CMK (cell line): ENCODE results near the gene MAN2C1.
A peak's percentile ranks its signal among the peaks of the same experiment; 100 is the strongest.
"Not testable (repeated sequence)": the region's sequence is repeated elsewhere in the genome, so short reads cannot be mapped to it uniquely, and the experiment has no call there.

Experiments
- DNase-seq: peaks from one replicate; pipeline ENCODE4 v3.0.0-alpha.2; 2010; ENCODE audit warnings: low read depth

Gene MAN2C1

GRCh38 chr15:75342221-75342620 lies 26.2 kb downstream of the MAN2C1 start:
- no peak for DNase-seq

- no peak for DNase-seq
Observed at GRCh38 chr15:75339531-75340240, 28.7 kb downstream of the MAN2C1 start.

DNA sequence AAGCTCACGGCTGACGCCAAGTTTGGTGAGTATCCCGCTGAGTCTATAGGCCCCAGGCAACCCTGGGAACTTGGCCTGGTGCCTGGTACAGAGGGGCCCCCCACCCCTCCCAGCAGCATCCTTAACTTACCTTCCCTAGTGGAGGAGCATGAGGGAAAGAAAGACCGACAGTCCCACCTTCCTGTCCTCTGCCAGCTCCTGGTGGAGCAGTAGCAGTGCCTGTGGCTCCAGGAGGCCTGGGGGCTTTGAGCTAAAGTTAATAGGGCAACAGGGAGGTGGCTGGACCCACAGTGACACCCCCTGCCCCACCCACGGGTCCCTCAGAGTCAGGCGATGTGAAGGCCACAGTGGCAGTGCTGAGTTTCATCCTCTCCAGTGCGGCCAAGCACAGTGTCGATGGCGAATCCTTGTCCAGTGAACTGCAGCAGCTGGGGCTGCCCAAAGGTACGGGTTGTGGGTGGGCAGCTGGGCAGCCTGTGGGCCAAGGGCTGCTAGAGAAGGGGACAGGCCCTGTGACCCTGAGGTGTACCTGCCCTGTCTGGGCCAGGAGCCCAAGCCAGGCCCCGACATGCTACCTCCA lies 29.7 kb downstream of the MAN2C1 start:
- no peak for DNase-seq

DNA sequence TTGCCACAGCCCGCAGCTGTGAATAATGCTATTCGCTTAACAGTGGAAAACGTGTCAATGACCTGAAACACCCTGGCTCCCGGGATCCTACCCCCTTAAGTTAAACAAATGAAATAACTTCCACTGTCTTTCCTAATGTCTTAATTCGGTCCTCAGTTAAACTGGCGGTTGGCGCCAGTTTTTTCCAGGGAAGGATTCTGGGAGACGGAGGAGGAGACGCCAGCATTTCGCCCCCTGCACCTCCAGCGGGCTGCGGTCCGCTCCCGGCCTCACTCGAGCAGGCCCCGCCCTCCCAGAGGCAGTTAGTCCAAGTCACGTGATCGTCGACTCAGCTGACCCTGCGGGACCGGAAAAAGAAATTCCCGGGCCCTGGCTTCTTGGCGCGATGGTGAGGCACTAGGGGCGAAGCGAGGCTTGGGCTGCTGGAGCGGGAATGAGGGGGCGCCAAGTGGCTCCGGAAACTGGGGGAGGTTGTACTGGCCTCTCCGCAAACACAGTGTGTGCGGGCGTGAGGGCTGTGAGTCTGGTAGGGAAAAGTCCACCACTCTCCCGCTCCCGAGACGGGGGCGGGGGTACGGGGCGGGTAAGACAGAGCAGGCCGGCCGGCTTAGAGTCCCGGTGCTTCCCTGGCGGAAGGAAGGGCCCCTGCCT lies 32.6 kb downstream of the MAN2C1 start, which contains the start of gene COMMD4:
TSS of gene COMMD4 (plus strand) at position 359 of the 651 bp plus-strand sequence. CDS start at position 386, 27 bp downstream.
- DNase-seq, result peak; percentile 89

- DNase-seq, result no peak
Observed at GRCh38 chr15:75335313-75335704, 33.1 kb downstream of the MAN2C1 start.

DNA sequence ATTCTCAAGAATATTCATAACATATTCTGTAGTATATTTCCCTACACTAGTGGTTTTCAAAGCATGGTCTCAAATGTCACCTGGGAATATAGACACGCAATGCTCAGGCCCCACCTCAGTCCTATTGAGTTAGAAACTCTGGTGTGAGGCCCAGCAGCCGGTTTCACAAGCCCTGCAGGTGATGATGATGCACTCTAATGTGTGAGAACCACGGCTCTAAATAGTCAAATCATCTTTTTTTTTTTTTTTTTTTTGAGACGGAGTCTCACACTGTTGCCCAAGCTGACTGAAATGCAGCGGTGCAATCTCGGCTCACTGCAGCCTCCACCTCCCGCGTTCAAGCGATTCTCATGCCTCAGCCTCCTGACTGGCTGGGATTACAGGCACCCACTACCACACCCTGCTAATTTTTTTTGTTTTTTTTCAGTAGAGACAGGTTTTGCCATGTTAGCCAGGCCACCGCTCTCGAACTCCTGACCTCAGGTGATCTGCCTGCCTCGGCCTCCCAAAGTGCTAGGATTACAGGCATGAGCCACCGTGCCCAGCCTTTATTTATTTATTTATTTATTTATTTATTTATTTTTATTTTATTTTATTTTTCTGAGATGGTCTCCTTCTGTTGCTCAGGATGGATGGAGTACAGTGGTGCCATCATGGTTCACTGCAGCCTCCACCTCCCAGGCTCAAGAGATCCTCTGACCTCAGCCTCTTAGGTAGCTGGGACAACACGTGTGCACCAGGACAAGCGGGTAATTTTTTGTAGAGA lies 34.6 kb downstream of the MAN2C1 start:
- DNase-seq, result not testable (repeated sequence)

DNA sequence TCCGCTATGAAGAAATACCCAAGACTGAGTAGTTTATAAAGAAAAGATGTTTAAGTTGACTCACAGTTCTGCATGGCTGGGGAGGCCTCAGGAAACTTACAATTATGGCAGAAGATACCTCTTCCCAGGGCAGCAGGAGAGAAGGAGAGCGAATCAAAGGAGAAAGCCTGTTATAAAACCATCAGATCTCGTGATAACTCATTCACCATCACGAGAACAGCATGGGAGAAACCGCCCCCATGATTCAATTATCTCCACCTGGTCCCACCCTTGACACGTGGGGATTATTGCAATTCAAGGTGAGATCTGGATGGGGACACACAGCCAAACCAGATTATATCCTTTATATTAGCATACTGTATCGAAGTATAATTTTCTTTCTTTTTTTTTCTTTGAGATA lies 36.3 kb downstream of the MAN2C1 start:
- DNase-seq, result not testable (repeated sequence)

DNA sequence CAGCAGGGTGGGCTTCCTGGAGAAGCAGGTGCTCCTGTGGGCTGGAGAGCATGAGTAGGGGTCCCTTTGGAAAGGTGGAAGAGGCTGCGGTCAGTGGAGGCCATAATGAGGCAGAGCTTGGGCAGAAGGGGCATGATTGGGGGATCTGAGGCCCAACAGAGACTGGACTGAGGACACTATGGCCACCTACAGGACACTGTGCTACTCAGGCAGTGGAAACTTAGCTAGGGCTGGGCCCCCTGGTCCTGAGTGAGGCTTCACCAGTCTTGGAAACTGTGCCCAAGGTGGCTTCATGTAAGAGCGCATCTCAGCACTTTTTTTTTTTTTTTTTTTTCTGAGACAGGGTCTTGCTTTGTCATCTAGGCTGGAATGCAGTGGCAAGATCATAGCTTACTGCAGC lies 38.8 kb downstream of the MAN2C1 start:
- no peak for DNase-seq

GRCh38 chr15:75328493-75329314 lies 39.7 kb downstream of the MAN2C1 start:
- no peak for DNase-seq

GRCh38 chr15:75327491-75327890 lies 40.9 kb downstream of the MAN2C1 start:
- no peak for DNase-seq

- no peak for DNase-seq
Observed at GRCh38 chr15:75327005-75327404, 41.4 kb downstream of the MAN2C1 start.

DNA sequence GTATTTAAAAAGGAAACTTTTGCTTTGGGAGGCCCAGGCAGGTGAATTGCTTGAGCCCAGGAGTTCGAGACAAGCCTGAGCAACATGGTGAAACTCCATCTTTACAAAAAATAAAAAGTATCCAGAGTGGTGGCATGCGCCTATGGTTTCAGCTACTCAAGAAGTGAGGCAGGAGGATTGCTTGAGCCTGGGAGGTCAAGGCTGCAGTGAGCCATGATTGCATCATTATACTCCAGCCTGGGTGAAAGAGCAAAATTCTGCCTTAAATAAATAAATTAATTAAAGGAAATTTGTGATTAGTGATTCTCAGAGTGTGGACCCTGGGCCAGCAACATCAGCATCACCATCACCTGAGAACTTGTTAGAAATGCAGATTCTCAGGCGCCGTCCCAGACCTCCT lies 42.5 kb downstream of the MAN2C1 start:
- DNase-seq, result no peak

GRCh38 chr15:75321711-75322110 lies 46.7 kb downstream of the MAN2C1 start:
- no peak for DNase-seq

- DNase-seq, result not testable (repeated sequence)
Observed at GRCh38 chr15:75319231-75319897, 49.0 kb downstream of the MAN2C1 start.

DNA sequence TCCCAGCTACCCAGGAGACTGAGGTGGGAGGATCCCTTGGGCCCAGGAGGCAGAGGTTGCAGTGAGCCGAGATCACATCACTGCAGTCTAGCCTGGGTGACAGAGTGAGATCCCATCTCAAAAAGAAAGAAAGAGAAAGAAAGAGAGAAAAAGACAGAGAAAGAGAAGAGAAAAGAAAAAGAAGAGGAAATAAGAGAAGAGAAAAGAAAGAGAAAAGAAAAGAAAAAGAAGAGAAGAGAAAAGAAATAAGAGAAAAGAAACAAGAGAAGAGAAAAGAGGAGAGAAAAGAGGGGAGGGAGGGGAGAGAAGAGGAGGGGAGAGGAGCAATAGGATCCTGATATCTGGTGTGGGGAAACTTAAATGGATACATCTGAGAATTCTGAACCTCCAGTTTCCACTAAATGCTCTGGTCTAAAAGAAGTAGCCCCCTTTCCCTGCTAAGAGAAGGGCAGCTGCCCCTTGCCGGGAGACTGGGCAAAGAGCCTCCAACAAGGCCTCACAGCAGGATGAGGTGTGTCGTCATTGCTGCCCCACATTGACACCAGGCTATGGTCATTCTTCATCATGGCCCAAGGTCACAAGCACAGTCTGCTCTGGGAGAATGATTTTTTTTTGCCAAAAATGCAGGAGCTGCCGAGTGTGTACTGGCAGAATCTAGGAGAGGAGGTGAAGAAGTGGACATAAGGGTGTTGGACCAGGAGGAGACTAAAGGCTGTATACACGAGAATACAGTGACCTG lies 53.7 kb downstream of the MAN2C1 start:
- DNase-seq, result no peak

GRCh38 chr15:75313116-75313845 lies 55.1 kb downstream of the MAN2C1 start:
- no peak for DNase-seq

DNA sequence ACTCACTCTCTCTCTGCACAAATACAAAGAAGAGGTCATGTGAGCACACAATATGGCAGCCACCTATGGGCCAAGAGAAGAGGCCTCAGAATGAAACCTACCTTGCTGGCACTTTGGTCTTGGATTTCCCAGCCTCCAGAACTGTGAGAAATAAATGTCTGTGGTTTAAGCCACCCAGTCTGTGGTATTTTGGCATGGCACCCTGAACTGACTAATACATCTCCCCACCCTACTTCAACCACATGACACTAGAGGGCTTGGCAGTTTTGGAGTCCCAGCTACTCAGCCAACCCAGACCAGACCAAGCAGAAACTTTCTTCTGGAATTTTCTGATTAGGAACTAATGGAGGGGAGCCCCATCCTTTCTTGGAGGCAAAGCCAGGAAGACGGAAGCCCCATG lies 55.9 kb downstream of the MAN2C1 start:
- not testable (repeated sequence) for DNase-seq

GRCh38 chr15:75309711-75310110 lies 58.7 kb downstream of the MAN2C1 start:
- no peak for DNase-seq

DNA sequence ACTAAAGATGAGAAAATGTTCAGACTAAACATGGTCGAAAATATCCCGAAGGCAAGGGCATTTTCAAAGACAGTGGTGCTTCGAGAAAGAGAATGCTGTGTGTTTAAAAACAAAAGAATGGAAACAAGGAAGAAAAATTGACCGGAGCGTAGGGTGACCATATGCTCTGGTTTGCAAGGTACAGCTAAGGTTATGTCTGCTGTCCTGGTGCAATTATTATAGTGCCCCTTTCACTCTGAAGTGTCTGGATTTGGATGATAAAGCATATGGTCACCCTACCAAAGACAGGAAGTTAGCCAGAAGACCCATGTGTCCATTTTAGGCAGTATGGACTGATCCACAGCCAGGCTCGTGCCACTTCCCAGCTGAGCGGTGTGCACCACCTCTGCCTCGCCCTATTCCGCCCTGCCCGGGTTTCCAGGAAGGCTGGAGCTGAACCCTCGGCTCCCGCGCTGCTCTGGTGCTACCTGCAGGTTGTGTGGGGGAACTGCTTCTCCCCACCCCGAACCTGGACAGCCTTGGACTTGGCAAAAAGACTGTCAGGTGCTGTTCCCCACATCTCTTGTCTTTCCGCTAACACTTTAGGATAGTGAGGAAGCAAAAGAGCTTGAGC lies 60.5 kb downstream of the MAN2C1 start:
- peak; percentile 32 for DNase-seq
